HEK293 (cell line): ENCODE results near the gene MOB1A.

Experiments used
- CTCF ChIA-PET: fragments of 350-600 bp; formaldehyde crosslinking; extraction: SDS; loops from one replicate; lab custom pipeline; 2021; ENCODE audit warnings: antibody characterized with exemption; lab: Yijun Ruan, JAX
- POLR2A ChIA-PET: fragments of 300-600 bp; formaldehyde crosslinking; extraction: SDS; loops from one replicate; lab custom pipeline; 2020; ENCODE audit warnings: antibody characterized with exemption, inconsistent platforms; lab: Yijun Ruan, JAX
- H3K27ac ChIP-seq: fragments of 200-500 bp; sonication (Bioruptor generic); 2 replicates; pipeline ENCODE4 v1.5.1; 2014; ENCODE audit warnings: low read depth, low read length, control low read depth, inconsistent platforms; ENCODE audit errors: extremely low read depth
- H3K36me3 ChIP-seq, 2 experiments: fragments of 200-500 bp in 1 of 2; sonication (Bioruptor generic) in 1 of 2; 1 replicate in 1 of 2; 2 replicates in 1 of 2; pipeline ENCODE4 v1.5.1; 2014 to 2017; ENCODE audit warnings: inconsistent platforms in 2 of 2, low read length in 2 of 2; ENCODE audit not compliant: control insufficient read depth in 2 of 2, insufficient read depth in 1 of 2
- H3K4me1 ChIP-seq: fragments of 200-500 bp; sonication (Bioruptor generic); 2 replicates; pipeline ENCODE4 v1.5.1; 2014; ENCODE audit warnings: mild to moderate bottlenecking, low read length, inconsistent platforms; ENCODE audit not compliant: control insufficient read depth, insufficient read depth
- H3K4me3 ChIP-seq: 2 replicates; pipeline ENCODE4 v1.5.1; 2011; ENCODE audit warnings: low read depth, mild to moderate bottlenecking, control low read depth, low read length, moderate library complexity
- H3K9me3 ChIP-seq: fragments of 200-500 bp; sonication (Bioruptor generic); 2 replicates; pipeline ENCODE4 v1.5.1; 2014; ENCODE audit warnings: low read depth, low read length, inconsistent platforms; ENCODE audit not compliant: control insufficient read depth, insufficient read depth
- ELK4 ChIP-seq: IDR thresholded peaks from 2 replicates; pipeline ENCODE4 v1.6.1; 2011; ENCODE audit warnings: mild to moderate bottlenecking, low read depth, low read length, borderline replicate concordance
- IKZF3 ChIP-seq: fragments of 450-650 bp; IDR thresholded peaks from 2 replicates; pipeline ENCODE4 v1.5.0; 2018; ENCODE audit warnings: missing biosample characterization, mild to moderate bottlenecking, missing genetic modification characterization, moderate library complexity
- INSM2 ChIP-seq: fragments of 450-650 bp; formaldehyde crosslinking; IDR thresholded peaks from 2 replicates; pipeline ENCODE4 v1.5.1; 2016; ENCODE audit warnings: missing biosample characterization, missing genetic modification characterization
- KLF16 ChIP-seq: fragments of 450-650 bp; formaldehyde crosslinking; IDR thresholded peaks from 2 replicates; pipeline ENCODE4 v1.5.1; 2017; ENCODE audit warnings: missing biosample characterization, missing genetic modification characterization
- KLF7 ChIP-seq: fragments of 450-650 bp; formaldehyde crosslinking; IDR thresholded peaks from 2 replicates; pipeline ENCODE4 v1.5.1; 2016; ENCODE audit warnings: missing biosample characterization, missing genetic modification characterization, borderline replicate concordance
- MZF1 ChIP-seq: fragments of 450-650 bp; formaldehyde crosslinking; IDR thresholded peaks from 2 replicates; pipeline ENCODE4 v1.5.1; 2017; ENCODE audit warnings: missing biosample characterization, missing genetic modification characterization, borderline replicate concordance
- PRDM6 ChIP-seq: fragments of 450-650 bp; formaldehyde crosslinking; IDR thresholded peaks from 2 replicates; pipeline ENCODE4 v1.5.1; 2017; ENCODE audit warnings: missing biosample characterization, missing genetic modification characterization
- SCRT2 ChIP-seq: fragments of 450-650 bp; formaldehyde crosslinking; IDR thresholded peaks from 2 replicates; pipeline ENCODE4 v1.5.1; 2016; ENCODE audit warnings: missing biosample characterization, missing genetic modification characterization
- TSHZ1 ChIP-seq: fragments of 450-650 bp; formaldehyde crosslinking; IDR thresholded peaks from 2 replicates; pipeline ENCODE4 v1.5.1; 2016; ENCODE audit warnings: missing biosample characterization, missing genetic modification characterization, borderline replicate concordance
- YY1 ChIP-seq: fragments of 450-650 bp; formaldehyde crosslinking; IDR thresholded peaks from 2 replicates; pipeline ENCODE4 v1.5.1; 2018; ENCODE audit warnings: missing biosample characterization, missing genetic modification characterization
- ZNF155 ChIP-seq: fragments of 450-650 bp; formaldehyde crosslinking; IDR thresholded peaks from 2 replicates; pipeline ENCODE4 v1.5.1; 2016; ENCODE audit warnings: missing biosample characterization, missing genetic modification characterization
- ZNF37A ChIP-seq: fragments of 450-650 bp; IDR thresholded peaks from 2 replicates; pipeline ENCODE4 v1.5.1; 2018; ENCODE audit warnings: missing biosample characterization, missing genetic modification characterization
- ZNF433 ChIP-seq: fragments of 450-650 bp; formaldehyde crosslinking; IDR thresholded peaks from 2 replicates; pipeline ENCODE4 v1.5.1; 2016; ENCODE audit warnings: missing biosample characterization, missing genetic modification characterization, low read depth
- ZNF501 ChIP-seq: fragments of 450-650 bp; formaldehyde crosslinking; IDR thresholded peaks from 2 replicates; pipeline ENCODE4 v1.5.1; 2016; ENCODE audit warnings: missing biosample characterization, missing genetic modification characterization
- ZNF521 ChIP-seq: fragments of 450-650 bp; formaldehyde crosslinking; IDR thresholded peaks from 2 replicates; pipeline ENCODE4 v1.5.1; 2017; ENCODE audit warnings: missing biosample characterization, mild to moderate bottlenecking, missing genetic modification characterization
- ZNF585B ChIP-seq: fragments of 450-650 bp; formaldehyde crosslinking; IDR thresholded peaks from 2 replicates; pipeline ENCODE4 v1.5.1; 2016; ENCODE audit warnings: missing biosample characterization, missing genetic modification characterization
- ZNF621 ChIP-seq: fragments of 450-650 bp; formaldehyde crosslinking; IDR thresholded peaks from 2 replicates; pipeline ENCODE4 v1.5.1; 2017; ENCODE audit warnings: missing biosample characterization, missing genetic modification characterization
- ZNF792 ChIP-seq: fragments of 450-650 bp; formaldehyde crosslinking; IDR thresholded peaks from 2 replicates; pipeline ENCODE4 v1.5.1; 2016; ENCODE audit warnings: missing biosample characterization, missing genetic modification characterization
- TF ChIP-seq, protein P1 (sequence below): fragments of 450-650 bp; formaldehyde crosslinking; IDR thresholded peaks from 2 replicates; pipeline ENCODE4 v1.5.1; 2016; ENCODE audit warnings: missing biosample characterization, missing genetic modification characterization
- TF ChIP-seq, protein P2 (sequence below): fragments of 450-650 bp; formaldehyde crosslinking; IDR thresholded peaks from 2 replicates; pipeline ENCODE4 v1.5.1; 2016; ENCODE audit warnings: missing biosample characterization, missing genetic modification characterization

The MOB1A gene

GRCh38 chr2:74204436-74204835 is 25.8 kb upstream of the MOB1A start:
- CTCF ChIA-PET, result no interaction called here
- no peak overlapping the region for H3K27ac ChIP-seq
- TF ChIP-seq MZF1 (tag by site-specific recombination) (no peak), SCRT2 (tag by site-specific recombination) (0 out of 2 replicates have a peak, but pooled peaks have one; percentile 2), ZNF433 (tag by site-specific recombination) (no peak), IKZF3 (tag by site-specific recombination) (no peak), YY1 (no peak), ELK4 (no peak)
- no peaks in the 10 kb centered on the region for H3K9me3 ChIP-seq
- H3K36me3 ChIP-seq, result peaks cover 26 to 29% of the 10 kb centered on the region in 2 experiments
- POLR2A ChIA-PET, result interaction anchor here (0.6 to 2.4 kb wide), 2 partner anchors 16 to 26 kb away, joined by 4 to 8 read pairs; partner anchors contain the start of gene MOB1A
- H3K4me3 ChIP-seq, result no peak overlapping the region
- peaks cover 21% of the 10 kb centered on the region for H3K4me1 ChIP-seq

DNA sequence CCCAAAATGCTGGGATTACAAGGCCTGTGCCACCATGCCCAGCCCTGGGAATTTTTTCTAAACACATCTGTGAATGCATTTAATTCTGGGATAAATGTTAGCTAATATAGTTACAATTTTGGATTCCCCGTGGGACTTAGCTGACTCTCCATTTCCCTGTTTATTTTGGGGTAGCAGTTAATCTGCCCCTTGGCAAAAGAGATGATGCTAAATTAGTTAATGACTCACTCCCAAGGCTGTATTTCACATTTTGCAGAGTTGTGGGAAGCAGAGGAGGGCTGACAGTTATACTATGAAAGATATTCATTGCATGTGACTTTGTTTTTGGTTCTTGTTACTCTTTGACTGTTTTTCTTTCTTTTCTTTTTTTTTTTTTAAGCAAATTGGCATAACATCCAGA is 22.9 kb upstream of the MOB1A start:
- Histone ChIP-seq H3K36me3 (peaks cover 6 to 8% of the 10 kb centered on the region in 2 experiments; a peak in 2 of 3 replicates), H3K4me3 (no peak overlapping the region), H3K4me1 (peaks cover 21% of the 10 kb centered on the region), H3K9me3 (no peaks in the 10 kb centered on the region), H3K27ac (no peak overlapping the region)
- ChIA-PET CTCF (interaction anchor here (0.6 kb wide), 1 partner anchor 873 kb away, joined by 3 read pairs; no protein-coding TSS in a partner anchor), POLR2A (interaction anchor here (0.7 to 0.9 kb wide), 3 partner anchors 23 to 269 kb away, joined by 3 to 6 read pairs (median 3); partner anchors contain the start of gene MOB1A)
- TF ChIP-seq ZNF585B (tag by site-specific recombination) (no peak), TSHZ1 (0 out of 2 replicates have a peak, but pooled peaks have one; percentile 47), KLF16 (tag by site-specific recombination) (no peak), ZNF155 (tag by site-specific recombination) (no peak), ZNF521 (no peak), IKZF3 (tag by site-specific recombination) (0 out of 2 replicates have a peak, but pooled peaks have one; percentile 14), ZNF501 (tag by site-specific recombination) (no peak), ZNF621 (tag by site-specific recombination) (no peak), ZNF792 (no peak), ZNF37A (tag by site-specific recombination) (no peak), PRDM6 (tag by site-specific recombination) (peak; percentile 93), INSM2 (peak; percentile 69; the same call in 1 of the 2 replicates), KLF7 (tag by site-specific recombination) (no peak)
- TF ChIP-seq, protein P1, sequence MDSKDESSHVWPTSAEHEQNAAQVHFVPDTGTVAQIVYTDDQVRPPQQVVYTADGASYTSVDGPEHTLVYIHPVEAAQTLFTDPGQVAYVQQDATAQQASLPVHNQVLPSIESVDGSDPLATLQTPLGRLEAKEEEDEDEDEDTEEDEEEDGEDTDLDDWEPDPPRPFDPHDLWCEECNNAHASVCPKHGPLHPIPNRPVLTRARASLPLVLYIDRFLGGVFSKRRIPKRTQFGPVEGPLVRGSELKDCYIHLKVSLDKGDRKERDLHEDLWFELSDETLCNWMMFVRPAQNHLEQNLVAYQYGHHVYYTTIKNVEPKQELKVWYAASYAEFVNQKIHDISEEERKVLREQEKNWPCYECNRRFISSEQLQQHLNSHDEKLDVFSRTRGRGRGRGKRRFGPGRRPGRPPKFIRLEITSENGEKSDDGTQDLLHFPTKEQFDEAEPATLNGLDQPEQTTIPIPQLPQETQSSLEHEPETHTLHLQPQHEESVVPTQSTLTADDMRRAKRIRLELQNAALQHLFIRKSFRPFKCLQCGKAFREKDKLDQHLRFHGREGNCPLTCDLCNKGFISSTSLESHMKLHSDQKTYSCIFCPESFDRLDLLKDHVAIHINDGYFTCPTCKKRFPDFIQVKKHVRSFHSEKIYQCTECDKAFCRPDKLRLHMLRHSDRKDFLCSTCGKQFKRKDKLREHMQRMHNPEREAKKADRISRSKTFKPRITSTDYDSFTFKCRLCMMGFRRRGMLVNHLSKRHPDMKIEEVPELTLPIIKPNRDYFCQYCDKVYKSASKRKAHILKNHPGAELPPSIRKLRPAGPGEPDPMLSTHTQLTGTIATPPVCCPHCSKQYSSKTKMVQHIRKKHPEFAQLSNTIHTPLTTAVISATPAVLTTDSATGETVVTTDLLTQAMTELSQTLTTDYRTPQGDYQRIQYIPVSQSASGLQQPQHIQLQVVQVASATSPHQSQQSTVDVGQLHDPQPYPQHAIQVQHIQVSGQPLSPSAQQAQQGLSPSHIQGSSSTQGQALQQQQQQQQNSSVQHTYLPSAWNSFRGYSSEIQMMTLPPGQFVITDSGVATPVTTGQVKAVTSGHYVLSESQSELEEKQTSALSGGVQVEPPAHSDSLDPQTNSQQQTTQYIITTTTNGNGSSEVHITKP (tag by site-specific recombination), result peak; percentile 87
- TF ChIP-seq, protein P2, sequence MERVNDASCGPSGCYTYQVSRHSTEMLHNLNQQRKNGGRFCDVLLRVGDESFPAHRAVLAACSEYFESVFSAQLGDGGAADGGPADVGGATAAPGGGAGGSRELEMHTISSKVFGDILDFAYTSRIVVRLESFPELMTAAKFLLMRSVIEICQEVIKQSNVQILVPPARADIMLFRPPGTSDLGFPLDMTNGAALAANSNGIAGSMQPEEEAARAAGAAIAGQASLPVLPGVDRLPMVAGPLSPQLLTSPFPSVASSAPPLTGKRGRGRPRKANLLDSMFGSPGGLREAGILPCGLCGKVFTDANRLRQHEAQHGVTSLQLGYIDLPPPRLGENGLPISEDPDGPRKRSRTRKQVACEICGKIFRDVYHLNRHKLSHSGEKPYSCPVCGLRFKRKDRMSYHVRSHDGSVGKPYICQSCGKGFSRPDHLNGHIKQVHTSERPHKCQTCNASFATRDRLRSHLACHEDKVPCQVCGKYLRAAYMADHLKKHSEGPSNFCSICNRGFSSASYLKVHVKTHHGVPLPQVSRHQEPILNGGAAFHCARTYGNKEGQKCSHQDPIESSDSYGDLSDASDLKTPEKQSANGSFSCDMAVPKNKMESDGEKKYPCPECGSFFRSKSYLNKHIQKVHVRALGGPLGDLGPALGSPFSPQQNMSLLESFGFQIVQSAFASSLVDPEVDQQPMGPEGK, result 0 out of 2 replicates have a peak, but pooled peaks have one; percentile 35
